Measurements from ENCODE around the gene PDE5A.

PDE5A gene

GRCh38 chr4:119580293-119580692 is 48.3 kb downstream of the PDE5A start:
- DNase-seq, result no peak

- DNase-seq, result no peak
Measured at GRCh38 chr4:119579823-119580222, 48.8 kb downstream of the PDE5A start.

- DNase-seq, result no peak
Measured at GRCh38 chr4:119570401-119570800, 58.2 kb downstream of the PDE5A start.

GRCh38 chr4:119564106-119564505 is 64.5 kb downstream of the PDE5A start:
- no peak for DNase-seq

- DNase-seq, result peak; percentile 1
Measured at GRCh38 chr4:119559044-119559647, 69.5 kb downstream of the PDE5A start.

- no peak for DNase-seq
Measured at GRCh38 chr4:119550857-119551532, 77.6 kb downstream of the PDE5A start.

GRCh38 chr4:119549639-119550038 is 79.0 kb downstream of the PDE5A start:
- no peak for DNase-seq

GRCh38 chr4:119543779-119544178 is 84.8 kb downstream of the PDE5A start:
- DNase-seq, result no peak

- no peak for DNase-seq
Measured at GRCh38 chr4:119543187-119543586, 85.4 kb downstream of the PDE5A start.

GRCh38 chr4:119540249-119540648 is 88.4 kb downstream of the PDE5A start:
- DNase-seq, result no peak

GRCh38 chr4:119537586-119537985 is 91.0 kb downstream of the PDE5A start:
- no peak for DNase-seq

- DNase-seq, result no peak
Measured at GRCh38 chr4:119536572-119537528, 91.8 kb downstream of the PDE5A start.

- no peak for DNase-seq
Measured at GRCh38 chr4:119532319-119532718, 96.3 kb downstream of the PDE5A start.

- no peak for DNase-seq
Measured at GRCh38 chr4:119529788-119530187, 98.8 kb downstream of the PDE5A start.

- DNase-seq, result no peak
Measured at GRCh38 chr4:119526786-119527550, 101.6 kb downstream of the PDE5A start.

GRCh38 chr4:119525771-119526712 is 102.6 kb downstream of the PDE5A start:
- DNase-seq, result no peak

- DNase-seq, result no peak
Measured at GRCh38 chr4:119525005-119525749, 103.4 kb downstream of the PDE5A start.

- DNase-seq, result no peak
Measured at GRCh38 chr4:119523399-119523798, 105.2 kb downstream of the PDE5A start.

GRCh38 chr4:119521268-119521667 is 107.3 kb downstream of the PDE5A start:
- DNase-seq, result no peak

GRCh38 chr4:119518915-119519410 is 109.6 kb downstream of the PDE5A start:
- no peak for DNase-seq

Measured in SHP77 treated with DMSO at 0.1 percent for 48 hours (cell line).